Measurements from ENCODE around the gene AS3MT. TPM values are rescaled to one million over a fixed set of nuclear protein-coding genes. Genes with fewer than 3 reads are reported as not detected.

Gene AS3MT
- total RNA-seq, 4 donors from 2014 or later = 0.91 to 5.6 (median 4.8) TPM

GRCh38 chr10:102859911-102860310 is 9.4 kb upstream of the AS3MT start:
- in situ Hi-C loops (cut with MboI; ENCODE audit: low sequenced_read_pairs in 4 of 4) (no loop called here), intact Hi-C loops (cut with DNase I; ENCODE audit: low total_unique reads) (no loop called here)
- no peaks in the 10 kb centered on the region for H3K9me3 ChIP-seq
- no peak overlapping the region for H3K4me3 ChIP-seq
- H3K36me3 ChIP-seq = peaks cover 0 to 38% of the 10 kb centered on the region in 2 donors
- no peaks in the 10 kb centered on the region for H3K27me3 ChIP-seq
- peaks cover 13% of the 10 kb centered on the region in 2 donors for H3K4me1 ChIP-seq
- no peak for TF ChIP-seq CTCF (IDR thresholded peaks at IDR 0.05 in 4 of 5, conservative IDR thresholded peaks at IDR 0.05 in 1 of 5)
- TF ChIP-seq POLR2A (IDR thresholded peaks at IDR 0.05) = no peak
- no peak overlapping the region for H3K27ac ChIP-seq
- ATAC-seq = no peak
- DNase-seq = no peak

DNA sequence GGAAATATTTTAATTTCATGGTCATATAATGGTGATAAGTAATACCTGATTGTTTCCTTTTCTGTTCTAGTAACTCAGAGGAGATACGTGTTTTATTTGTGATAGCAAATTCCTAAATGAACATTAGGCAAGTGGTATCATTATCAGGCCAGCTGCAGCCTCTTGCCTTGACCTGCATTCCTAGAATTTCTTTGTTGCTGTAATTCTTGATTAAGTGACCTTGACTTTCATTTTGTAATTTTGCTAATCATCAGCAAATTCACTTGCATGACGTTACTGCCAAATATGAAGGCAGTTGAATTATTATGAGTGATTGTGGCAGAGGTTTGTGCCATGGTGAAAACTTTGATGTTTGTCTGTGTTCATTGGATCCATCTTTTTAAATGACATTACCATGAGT is 5.6 kb upstream of the AS3MT start:
- H3K4me1 ChIP-seq = no peaks in the 10 kb centered on the region
- no peak overlapping the region for H3K4me3 ChIP-seq
- intact Hi-C loops (cut with DNase I; ENCODE audit: low total_unique reads) = no loop called here
- DNase-seq = no peak
- in situ Hi-C loops (cut with MboI; ENCODE audit: low sequenced_read_pairs in 4 of 4) = no loop called here
- no peak for ATAC-seq
- H3K36me3 ChIP-seq = peaks cover 0 to 38% of the 10 kb centered on the region in 2 donors
- H3K9me3 ChIP-seq = no peaks in the 10 kb centered on the region
- no peaks in the 10 kb centered on the region for H3K27me3 ChIP-seq
- H3K27ac ChIP-seq = no peak overlapping the region
- TF ChIP-seq POLR2A (IDR thresholded peaks at IDR 0.05) = no peak
- no peak for TF ChIP-seq CTCF (IDR thresholded peaks at IDR 0.05 in 4 of 5, conservative IDR thresholded peaks at IDR 0.05 in 1 of 5)

GRCh38 chr10:102865620-102866019 is 3.6 kb upstream of the AS3MT start:
- Histone ChIP-seq H3K36me3 (peaks cover 0 to 32% of the 10 kb centered on the region in 2 donors), H3K27ac (no peak overlapping the region), H3K4me1 (peaks cover 0 to 10% of the 10 kb centered on the region in 2 donors), H3K27me3 (no peaks in the 10 kb centered on the region), H3K4me3 (no peak overlapping the region), H3K9me3 (no peaks in the 10 kb centered on the region)
- no peak for TF ChIP-seq POLR2A (IDR thresholded peaks at IDR 0.05)
- no peak for TF ChIP-seq CTCF (IDR thresholded peaks at IDR 0.05 in 4 of 5, conservative IDR thresholded peaks at IDR 0.05 in 1 of 5)
- ATAC-seq (no peak), DNase-seq (no peak)
- in situ Hi-C loops (cut with MboI; ENCODE audit: low sequenced_read_pairs in 4 of 4) (no loop called here), intact Hi-C loops (cut with DNase I; ENCODE audit: low total_unique reads) (no loop called here)

GRCh38 chr10:102868911-102869257 is 386 bp upstream of the AS3MT start:
- no peak for DNase-seq
- Histone ChIP-seq H3K9me3 (no peaks in the 10 kb centered on the region), H3K27ac (peak overlapping the region; percentile 52 to 63 (median 59)), H3K36me3 (peaks cover 0 to 5% of the 10 kb centered on the region in 2 donors), H3K4me3 (peak overlapping the region; percentile 62 to 84 (median 68)), H3K4me1 (peaks cover 0 to 10% of the 10 kb centered on the region in 2 donors), H3K27me3 (no peaks in the 10 kb centered on the region)
- TF ChIP-seq POLR2A (IDR thresholded peaks at IDR 0.05) = no peak
- no peak for TF ChIP-seq CTCF (IDR thresholded peaks at IDR 0.05 in 4 of 5, conservative IDR thresholded peaks at IDR 0.05 in 1 of 5)
- intact Hi-C loops (cut with DNase I; ENCODE audit: low total_unique reads) (no loop called here), in situ Hi-C loops (cut with MboI; ENCODE audit: low sequenced_read_pairs in 4 of 4) (no loop called here)
- no peak for ATAC-seq

DNA sequence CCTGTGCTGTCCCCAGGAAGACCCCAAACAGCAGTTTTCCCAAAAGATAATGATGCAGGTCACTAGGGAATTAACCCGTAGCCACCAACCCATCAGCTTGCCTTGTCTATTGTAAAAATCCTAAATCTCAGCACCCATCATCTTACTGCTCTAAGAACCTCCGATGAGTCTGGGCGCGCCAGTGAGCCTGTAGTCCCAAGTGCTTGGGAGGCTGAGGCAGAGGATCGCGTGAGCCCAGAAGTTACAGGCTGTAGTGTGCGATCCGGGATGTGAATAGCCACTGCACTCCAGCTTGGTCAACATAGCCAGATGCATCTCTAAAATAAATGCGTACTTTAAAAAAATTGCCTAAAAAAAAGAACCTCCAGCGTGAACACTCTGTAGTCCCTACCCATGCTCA is 951 bp downstream of the AS3MT start:
- Histone ChIP-seq H3K4me1 (peaks cover 0 to 10% of the 10 kb centered on the region in 2 donors), H3K27me3 (no peaks in the 10 kb centered on the region), H3K36me3 (no peaks in the 10 kb centered on the region), H3K4me3 (peak overlapping the region; percentile 62 to 84 (median 68)), H3K27ac (no peak overlapping the region), H3K9me3 (no peaks in the 10 kb centered on the region)
- TF ChIP-seq POLR2A (IDR thresholded peaks at IDR 0.05) (no peak), CTCF (IDR thresholded peaks at IDR 0.05 in 4 of 5, conservative IDR thresholded peaks at IDR 0.05 in 1 of 5) (no peak)
- ATAC-seq = no peak
- no peak for DNase-seq
- in situ Hi-C loops (cut with MboI; ENCODE audit: low sequenced_read_pairs in 4 of 4) (no loop called here), intact Hi-C loops (cut with DNase I; ENCODE audit: low total_unique reads) (no loop called here)

Measured in gastrocnemius medialis (tissue), 4 donors.